ENCODE measurements around the gene NFKBIE. TPM values are rescaled to one million over a fixed set of nuclear protein-coding genes. Genes with fewer than 3 reads are reported as not detected.

The NFKBIE gene
- total RNA-seq, 1 experiment from 2014 or later, result 9.7 TPM

GRCh38 chr6:44300292-44300823, 35.0 kb upstream of the NFKBIE start:
- Histone ChIP-seq H3K79me2 (ENCODE audit: insufficient read depth, low read length) (no peaks in the 10 kb centered on the region), H3K23me2 (ENCODE audit: insufficient read length, low read depth, low read length, poor library complexity, severe bottlenecking) (peaks cover 10% of the 10 kb centered on the region), H2BK20ac (ENCODE audit: low read depth, low read length, poor library complexity, severe bottlenecking) (no peak overlapping the region), H3T11ph (ENCODE audit: low read length) (no peak overlapping the region), H2AFZ (ENCODE audit: low read length) (no peak overlapping the region), H3K79me1 (ENCODE audit: insufficient read depth, low read depth, low read length, poor library complexity, severe bottlenecking) (no peaks in the 10 kb centered on the region), H3K18ac (ENCODE audit: insufficient read length, low read depth, low read length) (no peak overlapping the region), H2BK15ac (ENCODE audit: low read depth, low read length) (no peak overlapping the region), H3K27me3 (ENCODE audit: insufficient read depth, low read length) (no peaks in the 10 kb centered on the region; the same call in 1 of the 2 replicates), H4K20me1 (ENCODE audit: control insufficient read depth, insufficient read depth, insufficient read length) (no peaks in the 10 kb centered on the region), H3K4ac (ENCODE audit: low read depth, low read length) (no peak overlapping the region), H4K8ac (replicated peaks; ENCODE audit: insufficient read length, low read depth, low read length) (no peak overlapping the region), H3K14ac (ENCODE audit: insufficient read depth, low read length) (no peak overlapping the region), H2AK5ac (ENCODE audit: insufficient read length, low read length) (no peak overlapping the region), H3K4me2 (ENCODE audit: insufficient read depth, insufficient read length, low read length) (no peak overlapping the region), H2BK12ac (ENCODE audit: insufficient read length, low read depth, low read length) (no peak overlapping the region), H3K9ac (ENCODE audit: extremely low read depth, insufficient read length, low read length) (no peak overlapping the region), H4K91ac (ENCODE audit: insufficient read length, low read depth, low read length) (no peak overlapping the region), H4K5ac (ENCODE audit: insufficient read length, low read depth, low read length) (no peak overlapping the region), H3K27ac (ENCODE audit: insufficient read length, low read depth, low read length) (no peak overlapping the region), H2BK5ac (ENCODE audit: insufficient read length, low read length) (no peak overlapping the region), H3K4me1 (ENCODE audit: insufficient read depth, low read length) (no peaks in the 10 kb centered on the region), H3K56ac (ENCODE audit: insufficient read length, low read depth, low read length) (no peak overlapping the region), H3K23ac (ENCODE audit: insufficient read length, low read depth, low read length) (no peak overlapping the region), H2BK120ac (ENCODE audit: low read depth, low read length, poor library complexity, severe bottlenecking) (no peak overlapping the region), H3K9me3 (ENCODE audit: control insufficient read depth, low read depth, low read length) (no peaks in the 10 kb centered on the region)
- TF ChIP-seq CTCF (conservative IDR thresholded peaks at IDR 0.05), result no peak
- DNase-seq, result no peak
- Mint-ChIP-seq H3K4me1 (peaks cover 13 to 14% of the 10 kb centered on the region in 2 experiments), H3K27ac (no peak overlapping the region), H3K4me3 (no peak overlapping the region), H3K9me3 (no peaks in the 10 kb centered on the region), H3K36me3 (ENCODE audit: insufficient read depth in 1 of 3, low read depth in 3 of 3) (peaks cover 30 to 60% (median 53%) of the 10 kb centered on the region in 3 experiments; a peak in 6 of 7 replicates), H3K27me3 (ENCODE audit: low read depth) (peaks cover 26% of the 10 kb centered on the region)
- whole genome bisulfite sequencing (ENCODE audit: extremely low coverage, insufficient read length, low lambda C conversion rate), result no CpG with 5 or more reads among the region's 7 CpGs

Measured in H9 (cell line).